Measurements from ENCODE around the gene CSRP3.

Gene CSRP3

DNA sequence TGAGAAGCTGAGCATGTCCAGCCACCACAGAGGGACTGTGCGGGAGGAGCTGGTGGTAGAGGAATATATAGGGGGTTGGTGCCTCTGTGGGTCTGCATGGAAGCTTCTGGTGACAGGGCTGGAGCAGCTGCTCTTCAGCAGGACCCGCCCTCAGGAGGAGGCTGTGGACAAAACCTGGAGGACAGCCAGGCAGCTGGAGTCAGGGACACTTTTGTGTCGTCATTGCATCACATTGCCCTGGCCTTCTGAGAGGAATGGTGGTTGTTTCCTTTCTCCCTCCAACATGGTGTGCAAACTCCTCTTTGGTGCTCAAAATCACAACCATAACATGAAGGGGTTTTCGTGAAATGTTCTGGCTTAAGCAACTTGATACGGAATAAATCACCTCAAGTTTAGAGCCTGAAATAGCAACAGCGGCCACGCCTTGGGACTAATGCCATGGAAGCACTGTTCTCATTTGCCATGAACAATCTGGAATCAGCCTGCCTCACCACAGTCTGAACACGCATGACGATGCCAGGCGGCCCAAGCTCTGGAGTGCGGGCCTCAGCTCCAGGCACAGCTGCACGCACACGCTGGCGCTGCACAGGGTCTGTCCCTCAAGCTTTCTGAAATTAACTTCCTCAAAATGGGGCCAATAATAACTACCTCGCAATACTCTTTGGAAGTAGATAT is 17.1 kb upstream of the CSRP3 start:
- TF ChIP-seq, protein P1, sequence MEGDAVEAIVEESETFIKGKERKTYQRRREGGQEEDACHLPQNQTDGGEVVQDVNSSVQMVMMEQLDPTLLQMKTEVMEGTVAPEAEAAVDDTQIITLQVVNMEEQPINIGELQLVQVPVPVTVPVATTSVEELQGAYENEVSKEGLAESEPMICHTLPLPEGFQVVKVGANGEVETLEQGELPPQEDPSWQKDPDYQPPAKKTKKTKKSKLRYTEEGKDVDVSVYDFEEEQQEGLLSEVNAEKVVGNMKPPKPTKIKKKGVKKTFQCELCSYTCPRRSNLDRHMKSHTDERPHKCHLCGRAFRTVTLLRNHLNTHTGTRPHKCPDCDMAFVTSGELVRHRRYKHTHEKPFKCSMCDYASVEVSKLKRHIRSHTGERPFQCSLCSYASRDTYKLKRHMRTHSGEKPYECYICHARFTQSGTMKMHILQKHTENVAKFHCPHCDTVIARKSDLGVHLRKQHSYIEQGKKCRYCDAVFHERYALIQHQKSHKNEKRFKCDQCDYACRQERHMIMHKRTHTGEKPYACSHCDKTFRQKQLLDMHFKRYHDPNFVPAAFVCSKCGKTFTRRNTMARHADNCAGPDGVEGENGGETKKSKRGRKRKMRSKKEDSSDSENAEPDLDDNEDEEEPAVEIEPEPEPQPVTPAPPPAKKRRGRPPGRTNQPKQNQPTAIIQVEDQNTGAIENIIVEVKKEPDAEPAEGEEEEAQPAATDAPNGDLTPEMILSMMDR (IDR thresholded peaks at IDR 0.05; ENCODE audit: unreplicated experiment in 3 of 3): no peak
- H3K27me3 Mint-ChIP-seq (ENCODE audit: low read depth): peaks cover 8% of the 10 kb centered on the region
- H3K4me3 Mint-ChIP-seq: peak overlapping the region in 1 of 3 experiments; percentile 4
- H3K27ac Mint-ChIP-seq: peak overlapping the region; percentile 2 to 60 (median 9)
- H3K4me1 Mint-ChIP-seq: peaks cover 41% of the 10 kb centered on the region
- peaks cover 8% of the 10 kb centered on the region for H3K36me3 Mint-ChIP-seq (ENCODE audit: low read depth)
- H3K9me3 Mint-ChIP-seq: peaks cover 5% of the 10 kb centered on the region

DNA sequence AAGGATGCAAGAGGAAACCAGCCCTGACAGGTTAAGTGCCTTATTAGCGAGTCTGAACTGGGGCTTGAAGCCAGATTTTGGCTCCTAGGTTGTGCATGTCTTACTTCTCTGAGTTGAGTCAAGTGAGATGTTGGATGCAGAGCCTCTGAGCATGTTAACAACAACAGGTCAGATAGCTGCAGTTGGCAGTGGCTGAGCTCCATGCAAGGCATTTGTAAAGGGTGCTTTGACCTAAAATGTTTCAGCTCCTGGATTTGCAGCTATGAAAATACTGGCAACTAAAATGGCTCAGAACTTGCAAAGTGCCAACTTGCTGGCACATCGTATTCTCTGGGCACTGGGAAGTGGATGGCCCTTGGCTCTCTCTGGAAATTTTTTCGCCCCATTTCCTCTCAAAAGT is 16.4 kb upstream of the CSRP3 start:
- Mint-ChIP-seq H3K36me3 (ENCODE audit: low read depth) (peaks cover 8% of the 10 kb centered on the region), H3K27me3 (ENCODE audit: low read depth) (peaks cover 8% of the 10 kb centered on the region), H3K9me3 (peaks cover 5% of the 10 kb centered on the region), H3K4me3 (peak overlapping the region in 1 of 3 experiments; percentile 4), H3K27ac (peak overlapping the region in 1 of 3 experiments; percentile 9), H3K4me1 (peaks cover 41% of the 10 kb centered on the region)
- TF ChIP-seq, protein P1 (IDR thresholded peaks at IDR 0.05; ENCODE audit: unreplicated experiment in 3 of 3): no peak

DNA sequence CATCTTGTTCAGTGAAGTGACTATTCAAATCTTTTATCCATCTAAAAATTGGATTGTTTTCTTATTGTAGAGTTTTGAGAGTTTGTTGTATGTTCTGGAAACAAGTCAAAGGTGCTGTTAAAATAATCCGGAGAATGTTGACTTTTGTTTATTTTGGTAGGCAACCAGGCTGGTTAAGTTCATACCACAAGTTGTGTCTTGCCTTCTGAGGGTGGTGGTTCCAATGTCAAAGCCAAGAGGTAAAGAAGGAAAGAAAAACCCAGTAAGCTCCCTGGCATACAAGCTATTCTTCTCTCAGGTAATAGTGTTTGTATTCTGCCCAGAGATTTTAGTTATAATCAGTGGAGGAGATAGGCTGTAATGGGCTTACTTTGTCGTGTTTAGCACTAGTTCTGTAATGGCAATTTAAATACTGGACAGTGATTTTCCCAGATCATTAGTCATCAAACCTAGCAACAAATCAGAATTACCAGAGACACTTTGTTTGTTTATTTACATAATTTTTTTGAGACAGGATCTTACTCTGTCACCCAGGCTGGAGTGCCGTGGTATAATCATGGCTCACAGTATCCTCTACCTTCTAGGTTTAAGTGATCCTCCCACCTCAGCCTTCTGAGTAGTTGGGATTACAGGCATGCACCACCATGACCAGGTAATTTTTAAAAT is 15.1 kb upstream of the CSRP3 start:
- H3K4me3 Mint-ChIP-seq: no peak overlapping the region
- no peaks in the 10 kb centered on the region for H3K9me3 Mint-ChIP-seq
- peaks cover 41% of the 10 kb centered on the region for H3K4me1 Mint-ChIP-seq
- H3K27ac Mint-ChIP-seq: no peak overlapping the region
- TF ChIP-seq, protein P1 (IDR thresholded peaks at IDR 0.05; ENCODE audit: unreplicated experiment in 3 of 3): no peak
- H3K36me3 Mint-ChIP-seq (ENCODE audit: low read depth): no peaks in the 10 kb centered on the region
- peaks cover 8% of the 10 kb centered on the region for H3K27me3 Mint-ChIP-seq (ENCODE audit: low read depth)

DNA sequence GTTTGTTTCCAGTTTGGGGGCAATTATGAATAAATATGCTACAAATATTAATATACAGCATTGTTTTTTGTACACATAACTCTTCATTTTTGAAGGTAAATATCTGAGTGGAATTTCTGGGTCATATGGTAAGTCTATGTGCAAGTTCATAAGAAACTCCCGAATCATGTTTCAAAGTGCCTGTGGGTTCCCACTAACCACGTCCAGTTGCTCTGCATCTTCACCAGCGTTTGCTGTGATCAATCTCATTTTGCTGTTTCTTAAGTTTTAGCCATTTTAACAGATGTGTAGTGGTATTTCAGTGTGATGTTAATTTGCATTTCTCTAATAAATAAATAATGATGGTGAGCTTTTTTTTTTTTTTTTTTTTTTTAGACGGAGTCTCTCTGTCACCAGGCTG is 14.2 kb upstream of the CSRP3 start:
- peaks cover 35% of the 10 kb centered on the region for H3K4me1 Mint-ChIP-seq
- no peaks in the 10 kb centered on the region for H3K9me3 Mint-ChIP-seq
- H3K36me3 Mint-ChIP-seq (ENCODE audit: low read depth): no peaks in the 10 kb centered on the region
- TF ChIP-seq, protein P1 (IDR thresholded peaks at IDR 0.05; ENCODE audit: unreplicated experiment in 3 of 3): no peak
- peaks cover 5% of the 10 kb centered on the region for H3K27me3 Mint-ChIP-seq (ENCODE audit: low read depth)
- no peak overlapping the region for H3K4me3 Mint-ChIP-seq
- H3K27ac Mint-ChIP-seq: no peak overlapping the region

DNA sequence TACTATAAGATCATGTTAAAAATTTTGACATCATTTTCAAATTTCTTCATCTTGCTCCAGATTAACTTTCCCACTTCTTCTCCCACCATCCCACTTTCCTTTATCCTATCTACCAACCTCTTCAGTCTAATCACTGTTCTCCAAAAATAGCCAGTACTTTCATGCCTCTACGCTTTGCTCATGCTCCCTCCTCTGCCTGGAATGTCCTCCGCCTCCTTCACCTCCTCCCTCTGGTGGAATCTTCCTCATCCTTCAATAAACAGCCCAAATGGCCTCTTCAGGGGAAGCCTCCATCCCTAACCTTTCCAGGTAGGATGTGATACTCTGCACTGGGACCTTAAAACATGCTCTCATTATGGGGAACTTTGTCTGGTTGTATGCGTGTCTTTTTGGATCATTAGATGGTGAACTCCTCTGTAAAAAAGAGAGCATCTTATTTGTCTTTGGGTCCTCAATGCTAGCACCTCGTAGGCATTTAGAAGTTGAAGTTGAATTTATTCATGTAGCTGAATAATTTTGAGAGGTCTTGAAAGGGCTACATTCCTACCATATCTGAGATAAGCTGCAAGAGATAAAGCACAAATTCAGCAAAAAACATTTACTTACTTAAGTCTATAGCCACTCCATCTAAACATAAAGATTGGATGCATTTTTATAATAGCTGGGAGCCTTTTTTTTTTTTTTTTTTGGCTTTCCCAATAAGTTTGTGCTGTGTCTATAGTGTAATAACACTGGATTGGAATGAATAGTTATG is 8.0 kb upstream of the CSRP3 start:
- peaks cover 13% of the 10 kb centered on the region for H3K4me1 Mint-ChIP-seq
- TF ChIP-seq, protein P1 (IDR thresholded peaks at IDR 0.05; ENCODE audit: unreplicated experiment in 3 of 3): no peak
- no peak overlapping the region for H3K27ac Mint-ChIP-seq
- peaks cover 23% of the 10 kb centered on the region for H3K27me3 Mint-ChIP-seq (ENCODE audit: low read depth)
- H3K9me3 Mint-ChIP-seq: no peaks in the 10 kb centered on the region
- H3K36me3 Mint-ChIP-seq (ENCODE audit: low read depth): no peaks in the 10 kb centered on the region
- H3K4me3 Mint-ChIP-seq: no peak overlapping the region

Measured in nephron (organoid).